K562 (cell line): ENCODE measurements around the gene ZDHHC20. TPM values are rescaled to one million over a fixed set of nuclear protein-coding genes. Genes with fewer than 3 reads are reported as not detected.

Source experiments
- ATAC-seq: fragments of 200-7000 bp; cut with Tn5 transposase; 3 replicates; pipeline ENCODE4 v1.9.1; 2020; ENCODE audit warnings: moderate library complexity
- BruUV-seq: library from RNA; stranded (reverse); fragments of 400-500 nt; replicated peaks from 2 replicates; lab custom pipeline; 2021; lab: Mats Ljungman, UMichigan
- CTCF ChIA-PET: fragments of 300-600 bp; formaldehyde crosslinking; extraction: SDS; loops from one replicate; lab custom pipeline; 2021; ENCODE audit warnings: low intra/inter-chr PET ratio; lab: Yijun Ruan, JAX
- POLR2A ChIA-PET: fragments of 300-600, 350-650 bp; sonication (Branson Sonifier 250); formaldehyde crosslinking; extraction: SDS; loops from one replicate; lab custom pipeline; 2021; ENCODE audit warnings: antibody characterized with exemption, inconsistent platforms; lab: Yijun Ruan, JAX
- DNase-seq, 4 experiments: peaks; one replicate each; pipeline versions ENCODE4 v3.0.0 to v3.0.0-alpha.2; 2011 to 2018; ENCODE audit warnings: low spot score in 3 of 4, mixed read lengths in 3 of 4; ENCODE audit errors: extremely low read depth in 1 of 4
- FAIRE-seq: peaks from 2 replicates; lab custom pipeline; 2011; peaks lifted over from hg19 to GRCh38; lab: Jason Lieb, UNC
- H2AFZ ChIP-seq: 2 replicates; pipeline ENCODE4 v1.6.0; 2011; ENCODE audit warnings: low read depth, low read length, control low read depth, inconsistent platforms
- H3K27ac ChIP-seq: fragments of 200-600 bp; 3 replicates; pipeline ENCODE4 v1.8.0; 2011; ENCODE audit warnings: low read depth, mild to moderate bottlenecking, control low read depth, inconsistent platforms, low read length, moderate library complexity, mixed read lengths; ENCODE audit errors: extremely low read depth
- H3K27me3 ChIP-seq, 2 experiments: fragments of 300-600 bp in 1 of 2; 2 replicates in 1 of 2; 3 replicates in 1 of 2; pipeline versions ENCODE4 v1.6.0 to v1.8.0; 2011; ENCODE audit warnings: inconsistent platforms in 2 of 2, low read length in 2 of 2, mild to moderate bottlenecking in 1 of 2, mixed read lengths in 1 of 2, moderate library complexity in 1 of 2; ENCODE audit not compliant: control insufficient read depth in 2 of 2, insufficient read depth in 2 of 2
- H3K36me3 ChIP-seq: fragments of 300-600 bp; 3 replicates; pipeline ENCODE4 v1.8.0; 2011; ENCODE audit warnings: mild to moderate bottlenecking, low read length, inconsistent platforms; ENCODE audit not compliant: control insufficient read depth, insufficient read depth
- H3K4me1 ChIP-seq, 2 experiments: fragments of 200-600 bp in 1 of 2; replicated peaks in 1 of 2; 2 replicates in 1 of 2; 3 replicates in 1 of 2; pipeline versions ENCODE4 v1.5.1 to v1.8.0; 2011; ENCODE audit warnings: inconsistent platforms in 2 of 2, low read length in 2 of 2, mild to moderate bottlenecking in 1 of 2, mixed read lengths in 1 of 2, moderate library complexity in 1 of 2; ENCODE audit not compliant: control insufficient read depth in 2 of 2, insufficient read depth in 2 of 2
- H3K4me2 ChIP-seq: 2 replicates; pipeline ENCODE4 v1.6.1; 2011; ENCODE audit warnings: low read length, control low read depth, inconsistent platforms, mixed read lengths; ENCODE audit not compliant: insufficient read depth
- H3K4me3 ChIP-seq: fragments of 200-600 bp; sonication (generic), shearing (Covaris generic); 2 replicates; pipeline ENCODE4 v1.5.1; 2016; ENCODE audit warnings: control low read depth, inconsistent platforms
- H3K79me2 ChIP-seq: fragments of 200-600 bp; 3 replicates; pipeline ENCODE4 v1.8.0; 2011; ENCODE audit warnings: low read length, inconsistent platforms; ENCODE audit not compliant: control insufficient read depth, insufficient read depth
- H3K9ac ChIP-seq, 2 experiments: 2 replicates each; pipeline versions ENCODE4 v1.6.0 to v1.6.1; 2011; ENCODE audit warnings: low read depth in 2 of 2, low read length in 2 of 2, control low read depth in 1 of 2, inconsistent platforms in 1 of 2, mild to moderate bottlenecking in 1 of 2, mixed read lengths in 1 of 2; ENCODE audit not compliant: insufficient read depth in 1 of 2
- H3K9me1 ChIP-seq: one replicate; pipeline ENCODE4 v1.6.0; 2011; ENCODE audit warnings: inconsistent platforms, mild to moderate bottlenecking, low read length, moderate library complexity; ENCODE audit not compliant: control insufficient read depth, insufficient read depth
- H3K9me3 ChIP-seq: replicated peaks from 2 replicates; pipeline ENCODE4 v1.5.1; 2011; ENCODE audit warnings: low read depth, low read length, inconsistent platforms; ENCODE audit not compliant: control insufficient read depth, insufficient read depth
- H4K20me1 ChIP-seq: replicated peaks from 2 replicates; pipeline ENCODE4 v1.6.1; 2011; ENCODE audit warnings: low read length, inconsistent platforms, mixed read lengths; ENCODE audit not compliant: control insufficient read depth, insufficient read depth
- CBX8 ChIP-seq: fragments of 200-600 bp; sonication (generic); IDR thresholded peaks from 2 replicates; pipeline ENCODE4 v1.6.1; 2012; ENCODE audit warnings: borderline replicate concordance, mixed run types, low read depth, mild to moderate bottlenecking, moderate library complexity, mixed read lengths, low read length, control low read depth, inconsistent platforms; ENCODE audit not compliant: poor library complexity, severe bottlenecking; ENCODE audit errors: extremely low read depth
- CCAR2 ChIP-seq: fragments of 200-400 bp; formaldehyde crosslinking; IDR thresholded peaks from 2 replicates; pipeline ENCODE4 v1.6.1; 2017; ENCODE audit warnings: mild to moderate bottlenecking, low read depth, low read length
- CREM ChIP-seq: IDR thresholded peaks from 2 replicates; pipeline ENCODE4 v1.6.1; 2014; ENCODE audit warnings: antibody characterized with exemption, low read depth
- E2F3 ChIP-seq: fragments of 250-450 bp; sonication (Bioruptor Pico); IDR thresholded peaks from 2 replicates; pipeline ENCODE4 v1.4.0; 2020; ENCODE audit warnings: mild to moderate bottlenecking
- JUNB ChIP-seq: fragments of 450-650 bp; formaldehyde crosslinking; conservative IDR thresholded peaks from 2 replicates; pipeline ENCODE4 v1.4.0; 2020; ENCODE audit warnings: mild to moderate bottlenecking
- NR3C1 ChIP-seq: sonication (generic); formaldehyde crosslinking; IDR thresholded peaks from 2 replicates; pipeline ENCODE4 v1.8.1; 2022; ENCODE audit warnings: missing genetic modification reagents
- NRF1 ChIP-seq, 2 experiments: fragments of 450-650 bp; IDR thresholded peaks in 1 of 2; conservative IDR thresholded peaks in 1 of 2; 2 replicates each; pipeline ENCODE4 v1.6.1; 2014; ENCODE audit warnings: mild to moderate bottlenecking in 2 of 2
- WGBS: fragments of 100-300 bp; shearing (Covaris generic); methylation state at CpG from one replicate; pipeline ENCODE4 v1.1.6; 2016; ENCODE audit warnings: low coverage, mixed read lengths; ENCODE audit not compliant: insufficient coverage; ENCODE audit errors: missing lambda C conversion rate; 5-methylcytosine and 5-hydroxymethylcytosine counted together
- in situ Hi-C: fragments of 300-500 bp; cut with MboI; formaldehyde crosslinking; loops from 4 replicates; pipeline ENCODE4 v1.15.0; 2018; ENCODE audit warnings: inconsistent platforms, mixed read lengths
- intact Hi-C: fragments of 100-400 bp; cut with micrococcal nuclease; formaldehyde crosslinking; loops from 2 replicates; pipeline ENCODE4 v1.14.2; 2022
- polyA plus RNA-seq, 8 experiments: library from polyadenylated mRNA; depleted of rRNA in 4 of 8; stranded (reverse) in 5 of 8; unstranded in 3 of 8; fragments of >200 nt; fragmentation: Nextera tagmentation in 2 of 8; fragmentation: Illumina TruSeq in 1 of 8; extraction: Ambion mirVana in 2 of 8; extraction: Trizol in 1 of 8; gene quantifications; 2 replicates each; pipeline versions ENCODE4 v1.2.1 to v1.2.3, GENCODE V29; 2011 to 2014; ENCODE audit warnings: inconsistent platforms in 1 of 8, missing spikeins in 1 of 8
- total RNA-seq, 7 experiments: library from RNA; depleted of rRNA in 6 of 7; stranded (reverse); fragments of >200 nt in 6 of 7; fragmentation: Illumina TruSeq in 2 of 7; extraction: Trizol in 2 of 7; gene quantifications; 2 replicates each; pipeline versions ENCODE4 v1.2.1 to v1.2.3, GENCODE V29; 2011 to 2021; ENCODE audit warnings: low replicate concordance in 1 of 7

ZDHHC20 gene
- total and polyA plus RNA-seq, 9 of the 15 experiments (the other 6 are each of a cell fraction or from before 2014, with no cell fraction given): 2.7 to 20.9 (median 15.8) TPM

- Histone ChIP-seq H3K9me3 (no peaks in the 10 kb centered on the region), H3K9me1 (no peaks in the 10 kb centered on the region), H4K20me1 (no peaks in the 10 kb centered on the region), H3K4me3 (no peak overlapping the region), H3K4me1 (no peaks in the 10 kb centered on the region; a peak in 1 of 5 replicates), H3K79me2 (no peaks in the 10 kb centered on the region), H3K27ac (no peak overlapping the region), H3K36me3 (no peaks in the 10 kb centered on the region), H3K9ac (no peak overlapping the region), H2AFZ (no peak overlapping the region), H3K27me3 (no peaks in the 10 kb centered on the region), H3K4me2 (no peak overlapping the region)
- BruUV-seq: no TSS peak
- DNase-seq (no peak), ATAC-seq (no peak), FAIRE-seq (no peak)
- intact Hi-C loops (no loop called here), in situ Hi-C loops (no loop called here)
- CTCF ChIA-PET: no interaction called here
- WGBS: 28% methylated on average over 7 of the region's 7 CpGs
- POLR2A ChIA-PET: no interaction called here
- TF ChIP-seq E2F3 (CRISPR knock-in tag) (no peak), CBX8 (no peak), JUNB (CRISPR knock-in tag) (no peak), CREM (no peak), CCAR2 (no peak), NRF1 (conservative IDR thresholded peaks at IDR 0.05 in 1 of 2, IDR thresholded peaks at IDR 0.05 in 1 of 2) (no peak), NR3C1 (CRISPR knock-in tag) (no peak)
These were observed 7.4 kb upstream of the ZDHHC20 start for GRCh38 chr13:21466527-21466926.
